Measurements from ENCODE around the gene NCEH1. TPM values are rescaled to one million over a fixed set of nuclear protein-coding genes. Genes with fewer than 3 reads are reported as not detected.

NCEH1 gene
- total RNA-seq, 2 donors from 2014 or later: 14.1 to 16.5 TPM

DNA sequence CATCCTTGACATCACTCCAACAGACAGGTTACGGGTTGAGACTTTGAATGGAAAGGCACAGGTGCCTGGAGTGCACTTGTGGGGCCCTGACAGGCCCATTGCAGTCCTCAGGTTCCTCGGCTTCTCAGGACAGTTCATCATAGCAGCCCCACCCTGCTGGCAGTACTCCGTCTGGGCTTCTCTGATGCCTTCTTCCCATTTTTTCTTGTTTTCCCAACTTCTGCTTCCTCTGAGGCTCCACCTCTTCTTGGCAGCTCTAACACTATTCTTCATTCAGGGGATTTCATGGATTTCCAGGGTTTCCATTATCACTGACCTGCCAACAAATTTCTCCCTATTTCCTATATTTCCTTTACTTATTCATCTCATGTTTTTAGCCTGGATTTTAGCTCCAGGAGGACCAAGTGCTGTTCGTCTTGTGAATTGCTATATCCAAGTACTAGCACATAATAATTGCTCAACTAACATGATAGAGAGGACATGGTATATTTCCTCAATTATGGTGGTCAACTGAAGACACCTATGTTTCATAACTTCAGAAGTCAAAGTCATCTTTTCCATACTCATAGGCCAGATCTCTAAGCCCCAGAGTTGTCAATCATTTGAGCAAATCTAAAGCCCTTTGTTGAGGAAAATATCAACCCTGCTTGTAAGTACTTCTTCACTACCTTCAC is 16.2 kb downstream of the NCEH1 start:
- WGBS, 2 experiments (ENCODE audit: insufficient coverage in 1 of 2, insufficient read length in 1 of 2): 94 to 95% methylated on average over 3 to 4 of the region's 4 CpGs
- TF ChIP-seq, protein P1, sequence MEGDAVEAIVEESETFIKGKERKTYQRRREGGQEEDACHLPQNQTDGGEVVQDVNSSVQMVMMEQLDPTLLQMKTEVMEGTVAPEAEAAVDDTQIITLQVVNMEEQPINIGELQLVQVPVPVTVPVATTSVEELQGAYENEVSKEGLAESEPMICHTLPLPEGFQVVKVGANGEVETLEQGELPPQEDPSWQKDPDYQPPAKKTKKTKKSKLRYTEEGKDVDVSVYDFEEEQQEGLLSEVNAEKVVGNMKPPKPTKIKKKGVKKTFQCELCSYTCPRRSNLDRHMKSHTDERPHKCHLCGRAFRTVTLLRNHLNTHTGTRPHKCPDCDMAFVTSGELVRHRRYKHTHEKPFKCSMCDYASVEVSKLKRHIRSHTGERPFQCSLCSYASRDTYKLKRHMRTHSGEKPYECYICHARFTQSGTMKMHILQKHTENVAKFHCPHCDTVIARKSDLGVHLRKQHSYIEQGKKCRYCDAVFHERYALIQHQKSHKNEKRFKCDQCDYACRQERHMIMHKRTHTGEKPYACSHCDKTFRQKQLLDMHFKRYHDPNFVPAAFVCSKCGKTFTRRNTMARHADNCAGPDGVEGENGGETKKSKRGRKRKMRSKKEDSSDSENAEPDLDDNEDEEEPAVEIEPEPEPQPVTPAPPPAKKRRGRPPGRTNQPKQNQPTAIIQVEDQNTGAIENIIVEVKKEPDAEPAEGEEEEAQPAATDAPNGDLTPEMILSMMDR (conservative IDR thresholded peaks at IDR 0.05): no peak
- H3K27me3 ChIP-seq (ENCODE audit: control insufficient read depth, insufficient read depth, low read length, poor library complexity, severe bottlenecking): no peaks in the 10 kb centered on the region

DNA sequence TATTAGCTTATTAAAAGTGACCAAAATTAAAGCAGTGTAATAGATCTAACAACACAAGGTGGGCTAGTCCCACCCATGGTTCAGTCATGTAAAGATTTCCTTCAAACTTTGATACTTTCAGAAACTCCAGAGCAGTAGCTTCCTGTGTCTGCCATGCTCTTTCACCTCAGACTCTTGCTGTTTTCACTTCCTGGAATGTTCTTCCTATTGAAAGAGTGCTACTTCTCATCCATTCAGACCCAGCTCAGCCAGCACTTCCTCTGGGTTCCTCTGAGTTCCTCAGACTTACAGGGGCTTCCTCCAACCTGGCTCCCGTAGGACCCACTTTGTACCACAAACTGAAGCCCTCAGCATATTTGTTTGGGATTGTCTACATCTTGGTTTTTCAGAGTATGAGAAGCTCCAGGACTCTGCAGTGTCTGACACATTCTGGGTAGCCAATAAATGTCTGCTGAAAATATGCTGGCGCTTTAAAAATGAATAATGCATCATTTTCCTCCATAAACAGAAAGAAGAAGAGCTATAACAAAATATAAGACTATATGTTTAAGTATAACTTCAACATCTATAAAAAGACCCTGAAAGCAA is 18.0 kb downstream of the NCEH1 start:
- H3K27me3 Mint-ChIP-seq (ENCODE audit: insufficient read depth): no peaks in the 10 kb centered on the region
- no peak overlapping the region for H3K4me3 Mint-ChIP-seq
- H3K9me3 Mint-ChIP-seq: no peaks in the 10 kb centered on the region
- TF ChIP-seq, protein P1 (conservative IDR thresholded peaks at IDR 0.05): no peak
- Histone ChIP-seq H3K27me3 (ENCODE audit: control insufficient read depth, insufficient read depth, low read length, poor library complexity, severe bottlenecking) (no peaks in the 10 kb centered on the region), H3K9me3 (ENCODE audit: control insufficient read depth, low read length) (no peaks in the 10 kb centered on the region), H3K36me3 (ENCODE audit: control insufficient read depth, insufficient read depth, low read length) (no peaks in the 10 kb centered on the region), H3K4me1 (ENCODE audit: control insufficient read depth, insufficient read depth, low read length) (no peaks in the 10 kb centered on the region), H3K27ac (ENCODE audit: low read depth, low read length) (no peak overlapping the region), H3K9ac (ENCODE audit: extremely low read depth, low read length, poor library complexity, severe bottlenecking) (no peak overlapping the region), H3K4me3 (ENCODE audit: low read length) (no peak overlapping the region)
- WGBS, 2 experiments (ENCODE audit: insufficient coverage in 1 of 2, insufficient read length in 1 of 2): 81% methylated on average over 2 of the region's 2 CpGs; no CpG with 5 or more reads in 1 of the 2 experiments
- no peak for DNase-seq
- H3K27ac Mint-ChIP-seq: peak overlapping the region; percentile 33
- peaks cover 2% of the 10 kb centered on the region for H3K4me1 Mint-ChIP-seq
- H3K36me3 Mint-ChIP-seq (ENCODE audit: low read depth): no peaks in the 10 kb centered on the region

More for the DNA sequence above, 16.2 kb downstream of the NCEH1 start:
- H3K36me3 Mint-ChIP-seq (ENCODE audit: low read depth): no peaks in the 10 kb centered on the region
- no peak overlapping the region for H3K27ac Mint-ChIP-seq
- Histone ChIP-seq H3K9ac (ENCODE audit: extremely low read depth, low read length, poor library complexity, severe bottlenecking) (no peak overlapping the region), H3K4me3 (ENCODE audit: low read length) (no peak overlapping the region), H3K9me3 (ENCODE audit: control insufficient read depth, low read length) (no peaks in the 10 kb centered on the region), H3K4me1 (ENCODE audit: control insufficient read depth, insufficient read depth, low read length) (no peaks in the 10 kb centered on the region), H3K27ac (ENCODE audit: low read depth, low read length) (no peak overlapping the region), H3K36me3 (ENCODE audit: control insufficient read depth, insufficient read depth, low read length) (no peaks in the 10 kb centered on the region)
- peaks cover 2% of the 10 kb centered on the region for H3K4me1 Mint-ChIP-seq
- no peaks in the 10 kb centered on the region for H3K9me3 Mint-ChIP-seq
- no peaks in the 10 kb centered on the region for H3K27me3 Mint-ChIP-seq (ENCODE audit: insufficient read depth)
- no peak for DNase-seq
- no peak overlapping the region for H3K4me3 Mint-ChIP-seq

DNA sequence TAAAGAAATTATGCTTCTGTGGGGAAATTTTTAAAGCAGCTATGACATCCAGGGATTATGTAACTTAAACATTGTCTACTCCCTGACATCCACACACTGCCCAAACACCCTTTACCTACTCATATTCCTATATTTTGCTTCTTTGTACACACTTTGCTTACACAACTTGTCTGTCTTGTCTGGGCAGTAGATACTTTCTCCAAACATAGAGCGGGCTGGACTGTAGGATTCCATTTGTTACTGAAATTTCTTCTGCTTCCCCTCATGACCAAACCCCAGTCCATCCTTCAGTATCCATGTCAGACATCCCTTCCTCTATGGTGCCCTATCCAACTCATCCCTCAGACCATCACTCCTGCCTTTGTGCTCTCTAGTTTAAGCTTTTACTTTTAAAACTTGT is 19.9 kb downstream of the NCEH1 start:
- WGBS, 2 experiments (ENCODE audit: insufficient coverage in 1 of 2, insufficient read length in 1 of 2): 92% methylated on average over 1 of the region's 1 CpG
- Mint-ChIP-seq H3K27me3 (ENCODE audit: insufficient read depth) (no peaks in the 10 kb centered on the region), H3K27ac (no peak overlapping the region), H3K36me3 (ENCODE audit: low read depth) (no peaks in the 10 kb centered on the region), H3K4me1 (no peaks in the 10 kb centered on the region), H3K4me3 (no peak overlapping the region), H3K9me3 (no peaks in the 10 kb centered on the region)
- no peaks in the 10 kb centered on the region for H3K27me3 ChIP-seq (ENCODE audit: control insufficient read depth, insufficient read depth, low read length, poor library complexity, severe bottlenecking)
- no peak overlapping the region for H3K4me3 ChIP-seq (ENCODE audit: low read length)
- no peaks in the 10 kb centered on the region for H3K36me3 ChIP-seq (ENCODE audit: control insufficient read depth, insufficient read depth, low read length)
- H3K9ac ChIP-seq (ENCODE audit: extremely low read depth, low read length, poor library complexity, severe bottlenecking): no peak overlapping the region
- H3K4me1 ChIP-seq (ENCODE audit: control insufficient read depth, insufficient read depth, low read length): no peaks in the 10 kb centered on the region
- H3K27ac ChIP-seq (ENCODE audit: low read depth, low read length): no peak overlapping the region
- DNase-seq: no peak
- TF ChIP-seq, protein P1 (conservative IDR thresholded peaks at IDR 0.05): no peak
- H3K9me3 ChIP-seq (ENCODE audit: control insufficient read depth, low read length): no peaks in the 10 kb centered on the region

Data from endodermal cell (in vitro differentiated cells).